Prostate gland (tissue), 2 donors: ENCODE measurements around the gene PTPRG. TPM values are rescaled to one million over a fixed set of nuclear protein-coding genes. Genes with fewer than 3 reads are reported as not detected.

ENCODE experiments used
- DNase-seq: peaks from one replicate; pipeline ENCODE4 v3.0.0-alpha.2; 2019; ENCODE audit warnings: low spot score
- H3K27ac ChIP-seq, 2 donors: fragments of 200-600 bp; sonication (generic); 2 replicates each; pipeline ENCODE4 v1.5.1; 2017 to 2019
- H3K27me3 ChIP-seq: fragments of 200-600 bp; sonication (generic); replicated peaks from 2 replicates; pipeline ENCODE4 v1.5.1; 2019; ENCODE audit not compliant: insufficient read depth
- H3K36me3 ChIP-seq, 2 donors: fragments of 200-600 bp; sonication (generic); 1 replicate in 1 of 2; 2 replicates in 1 of 2; pipeline versions ENCODE4 v1.5.1 to v1.8.1; 2017 to 2019
- H3K4me1 ChIP-seq: fragments of 200-600 bp; sonication (generic); replicated peaks from 2 replicates; pipeline ENCODE4 v1.5.1; 2019
- H3K4me3 ChIP-seq, 2 donors: fragments of 200-600 bp; sonication (generic); 2 replicates each; pipeline ENCODE4 v1.5.1; 2017 to 2019
- H3K9me3 ChIP-seq: fragments of 200-600 bp; sonication (generic); 2 replicates; pipeline ENCODE4 v1.5.1; 2017
- CTCF ChIP-seq, 4 experiments: fragments of 200-600 bp in 2 of 4; fragments of 450-650 bp in 2 of 4; sonication (generic) in 2 of 4; IDR thresholded peaks; 1 replicate in 3 of 4; 2 replicates in 1 of 4; pipeline ENCODE4 v1.5.1; 2016 to 2019; ENCODE audit warnings: antibody characterized with exemption in 4 of 4, mild to moderate bottlenecking in 2 of 4, moderate library complexity in 2 of 4
- POLR2A ChIP-seq: fragments of 450-650 bp; IDR thresholded peaks from one replicate; pipeline ENCODE4 v1.6.1; 2016; ENCODE audit warnings: antibody characterized with exemption, mild to moderate bottlenecking
- POLR2AphosphoS5 ChIP-seq: sonication (generic); formaldehyde crosslinking; IDR thresholded peaks from one replicate; pipeline ENCODE4 v1.6.1; 2017; ENCODE audit warnings: antibody characterized with exemption
- WGBS: methylation state at CpG from one replicate; pipeline ENCODE4 v1.1.5; 2018; 5-methylcytosine and 5-hydroxymethylcytosine counted together
- intact Hi-C: fragments of 100-400 bp; cut with DNase I; formaldehyde crosslinking; loops from one replicate; pipeline ENCODE4 v1.14.2; 2022
- total RNA-seq, 2 donors: library from RNA; depleted of rRNA; stranded (reverse); fragments of >200 nt; gene quantifications; one replicate each; pipeline ENCODE4 v1.1.0, GENCODE V29; 2016

PTPRG gene
- total RNA-seq, 2 donors from 2014 or later: 22.0 to 78.6 TPM

- no peak overlapping the region for H3K4me3 ChIP-seq
- DNase-seq: no peak
- WGBS: 87% methylated on average over 5 of the region's 5 CpGs
- no peaks in the 10 kb centered on the region for H3K9me3 ChIP-seq
- TF ChIP-seq CTCF (IDR thresholded peaks at IDR 0.05) (no peak), POLR2AphosphoS5 (no peak), POLR2A (no peak)
- peaks cover 2% of the 10 kb centered on the region for H3K27me3 ChIP-seq
- intact Hi-C loops: loop anchor here (10.0 kb wide), 1 partner anchor 256 kb away; no protein-coding TSS in a partner anchor
- H3K27ac ChIP-seq: no peak overlapping the region
- H3K4me1 ChIP-seq: no peaks in the 10 kb centered on the region
- no peaks in the 10 kb centered on the region for H3K36me3 ChIP-seq
Measured at GRCh38 chr3:62180514-62180913, 619.1 kb downstream of the PTPRG start.

GRCh38 chr3:62183087-62183486 lies 621.7 kb downstream of the PTPRG start:
- H3K36me3 ChIP-seq: no peaks in the 10 kb centered on the region
- WGBS: 96% methylated on average over 8 of the region's 8 CpGs
- peaks cover 2% of the 10 kb centered on the region for H3K27me3 ChIP-seq
- H3K9me3 ChIP-seq: no peaks in the 10 kb centered on the region
- intact Hi-C loops: loop anchor here (10.0 kb wide), 1 partner anchor 258 kb away; no protein-coding TSS in a partner anchor
- no peak for TF ChIP-seq CTCF (IDR thresholded peaks at IDR 0.05)
- TF ChIP-seq POLR2A: no peak
- no peak for TF ChIP-seq POLR2AphosphoS5
- no peak overlapping the region for H3K4me3 ChIP-seq
- no peak overlapping the region for H3K27ac ChIP-seq
- no peak for DNase-seq
- no peaks in the 10 kb centered on the region for H3K4me1 ChIP-seq

GRCh38 chr3:62183969-62184368 lies 622.6 kb downstream of the PTPRG start:
- no peak for TF ChIP-seq POLR2AphosphoS5
- no peak for TF ChIP-seq POLR2A
- TF ChIP-seq CTCF (IDR thresholded peaks at IDR 0.05): no peak
- 85% methylated on average over 10 of the region's 10 CpGs for WGBS
- H3K4me1 ChIP-seq: no peaks in the 10 kb centered on the region

GRCh38 chr3:62184559-62184958 lies 623.2 kb downstream of the PTPRG start:
- intact Hi-C loops: loop anchor here (10.0 kb wide), 1 partner anchor 260 kb away; no protein-coding TSS in a partner anchor
- Histone ChIP-seq H3K9me3 (no peaks in the 10 kb centered on the region), H3K36me3 (no peaks in the 10 kb centered on the region), H3K27ac (no peak overlapping the region), H3K27me3 (peaks cover under 1% of the 10 kb centered on the region), H3K4me1 (no peaks in the 10 kb centered on the region), H3K4me3 (no peak overlapping the region)
- WGBS: 70% methylated on average over 7 of the region's 7 CpGs
- peak; percentile 10 for DNase-seq
- TF ChIP-seq POLR2A (no peak), CTCF (IDR thresholded peaks at IDR 0.05) (peak in 1 of 4 experiments; percentile 4)

More at GRCh38 chr3:62183969-62184368, 622.6 kb downstream of the PTPRG start:
- no peak overlapping the region for H3K27ac ChIP-seq
- no peak overlapping the region for H3K4me3 ChIP-seq
- peaks cover 2% of the 10 kb centered on the region for H3K27me3 ChIP-seq
- DNase-seq: no peak
- no peaks in the 10 kb centered on the region for H3K9me3 ChIP-seq
- intact Hi-C loops: loop anchor here (10.0 kb wide), 1 partner anchor 259 kb away; no protein-coding TSS in a partner anchor
- H3K36me3 ChIP-seq: no peaks in the 10 kb centered on the region

GRCh38 chr3:62187022-62187431 lies 625.7 kb downstream of the PTPRG start:
- no peak for DNase-seq
- H3K4me1 ChIP-seq: no peaks in the 10 kb centered on the region
- intact Hi-C loops: loop anchor here (2.0 to 10.0 kb wide), 2 partner anchors 262 to 330 kb away; no protein-coding TSS in a partner anchor
- no peak overlapping the region for H3K27ac ChIP-seq
- no peaks in the 10 kb centered on the region for H3K9me3 ChIP-seq
- 82% methylated on average over 7 of the region's 7 CpGs for WGBS
- TF ChIP-seq CTCF (IDR thresholded peaks at IDR 0.05) (peak in 3 of 4 experiments; percentile 15 to 34 (median 18)), POLR2A (no peak)
- no peaks in the 10 kb centered on the region for H3K27me3 ChIP-seq
- H3K4me3 ChIP-seq: no peak overlapping the region
- H3K36me3 ChIP-seq: no peaks in the 10 kb centered on the region
